Thoracic aorta (tissue), 2 donors: Measurements from ENCODE around the gene RNU6-9. TPM values are rescaled to one million over a fixed set of nuclear protein-coding genes. Genes with fewer than 3 reads are reported as not detected.
A peak's percentile ranks its signal among the peaks of the same experiment; 100 is the strongest.

Experiments used
- ATAC-seq: fragments of 150-250 bp; one replicate; pipeline ENCODE4 v1.8.0; 2017; ENCODE audit warnings: low read depth; ENCODE audit not compliant: insufficient number of reproducible peaks, low FRiP score
- DNase-seq: peaks from one replicate; pipeline ENCODE4 v3.0.0-alpha.2; 2020; ENCODE audit warnings: low spot score
- H3K27ac ChIP-seq, 2 donors: fragments of 200-600 bp; sonication (generic); 1 replicate in 1 of 2; 2 replicates in 1 of 2; pipeline ENCODE4 v1.5.1; 2016; ENCODE audit warnings: mild to moderate bottlenecking in 2 of 2, moderate library complexity in 2 of 2
- H3K27me3 ChIP-seq: fragments of 200-600 bp; sonication (generic); replicated peaks from 2 replicates; pipeline ENCODE4 v1.6.0; 2016; ENCODE audit warnings: mild to moderate bottlenecking; ENCODE audit not compliant: insufficient read depth
- H3K36me3 ChIP-seq: fragments of 200-600 bp; sonication (generic); one replicate; pipeline ENCODE4 v1.5.1; 2016
- H3K4me1 ChIP-seq, 2 donors: fragments of 200-600 bp; sonication (generic); 1 replicate in 1 of 2; 2 replicates in 1 of 2; pipeline versions ENCODE4 v1.5.1 to v1.6.0; 2016; ENCODE audit warnings: low read depth in 2 of 2, mild to moderate bottlenecking in 1 of 2; ENCODE audit not compliant: control insufficient read depth in 1 of 2
- H3K4me3 ChIP-seq: fragments of 200-600 bp; sonication (generic); 2 replicates; pipeline ENCODE4 v1.5.1; 2016; ENCODE audit warnings: mild to moderate bottlenecking
- H3K9me3 ChIP-seq: fragments of 200-600 bp; sonication (generic); 2 replicates; pipeline ENCODE4 v1.5.1; 2016
- CTCF ChIP-seq: fragments of 200-600 bp; sonication (generic); IDR thresholded peaks from one replicate; pipeline ENCODE4 v1.5.1; 2019; ENCODE audit warnings: antibody characterized with exemption
- total RNA-seq, 2 donors: library from RNA; depleted of rRNA; stranded (reverse); fragments of >200 nt; gene quantifications; one replicate each; pipeline versions ENCODE4 v1.1.0 to v1.2.3, GENCODE V29; 2016

Gene RNU6-9
- total RNA-seq, 2 donors from 2014 or later: not detected

DNA sequence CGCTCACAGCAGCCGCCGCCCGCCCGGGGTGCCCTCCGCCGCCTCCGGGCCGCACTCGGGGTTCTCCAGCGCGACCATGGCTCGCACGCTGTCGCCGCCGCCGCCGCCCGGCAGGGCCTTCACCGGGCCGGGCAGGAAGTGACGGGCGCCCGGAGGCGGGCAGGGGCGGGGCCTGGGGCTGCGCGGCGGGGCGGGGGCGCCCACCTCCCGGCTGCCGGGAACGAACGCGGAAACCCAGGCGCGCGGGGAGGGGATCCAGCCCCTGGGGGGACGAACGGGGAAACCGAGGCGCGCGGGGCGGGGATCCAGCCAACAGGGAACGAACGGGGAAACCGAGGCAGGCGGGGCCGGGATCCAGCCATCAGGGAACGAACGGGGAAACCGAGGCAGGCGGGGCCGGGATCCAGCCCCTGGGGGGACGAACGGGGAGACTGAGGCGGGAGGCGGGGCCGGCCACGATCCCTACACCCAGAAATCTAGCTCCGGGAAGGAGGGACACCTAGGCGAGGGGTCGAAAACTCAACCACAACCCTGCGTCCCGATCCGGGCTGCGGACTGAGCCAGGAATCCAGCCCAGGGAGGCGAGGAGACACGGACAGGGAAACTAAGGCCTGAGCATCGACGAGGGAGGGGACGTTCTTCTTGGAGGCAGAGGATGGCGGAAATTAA is 19.9 kb downstream of the RNU6-9 start, which contains the start of gene R3HDM4:
R3HDM4 (minus strand) TSS at position 140 of the 669 bp plus-strand sequence; CDS start at position 78, 62 bp downstream.
- peak within 1 kb of the TSS; percentile 96 for H3K4me3 ChIP-seq
- ATAC-seq: peak; percentile 62
- TF ChIP-seq CTCF: no peak

GRCh38 chr19:916645-917322 is 23.5 kb downstream of the RNU6-9 start:
- H3K36me3 ChIP-seq: no peaks in the 10 kb centered on the region
- no peak overlapping the region for H3K27ac ChIP-seq
- H3K9me3 ChIP-seq: no peaks in the 10 kb centered on the region
- ATAC-seq (no peak), DNase-seq (no peak)
- no peak for TF ChIP-seq CTCF
- peak overlapping the region; percentile 64 for H3K4me3 ChIP-seq
- peaks cover 19 to 48% of the 10 kb centered on the region in 2 donors for H3K4me1 ChIP-seq
- peaks cover 9% of the 10 kb centered on the region for H3K27me3 ChIP-seq

More for the DNA sequence above, 19.9 kb downstream of the RNU6-9 start, which contains the start of gene R3HDM4:
- no peaks in the 10 kb centered on the region for H3K36me3 ChIP-seq
- no peaks in the 10 kb centered on the region for H3K27me3 ChIP-seq
- DNase-seq: no peak
- H3K27ac ChIP-seq: peak within 1 kb of the TSS; percentile 71 to 86
- no peaks in the 10 kb centered on the region for H3K9me3 ChIP-seq
- peaks cover 18 to 21% of the 10 kb centered on the region in 2 donors for H3K4me1 ChIP-seq

DNA sequence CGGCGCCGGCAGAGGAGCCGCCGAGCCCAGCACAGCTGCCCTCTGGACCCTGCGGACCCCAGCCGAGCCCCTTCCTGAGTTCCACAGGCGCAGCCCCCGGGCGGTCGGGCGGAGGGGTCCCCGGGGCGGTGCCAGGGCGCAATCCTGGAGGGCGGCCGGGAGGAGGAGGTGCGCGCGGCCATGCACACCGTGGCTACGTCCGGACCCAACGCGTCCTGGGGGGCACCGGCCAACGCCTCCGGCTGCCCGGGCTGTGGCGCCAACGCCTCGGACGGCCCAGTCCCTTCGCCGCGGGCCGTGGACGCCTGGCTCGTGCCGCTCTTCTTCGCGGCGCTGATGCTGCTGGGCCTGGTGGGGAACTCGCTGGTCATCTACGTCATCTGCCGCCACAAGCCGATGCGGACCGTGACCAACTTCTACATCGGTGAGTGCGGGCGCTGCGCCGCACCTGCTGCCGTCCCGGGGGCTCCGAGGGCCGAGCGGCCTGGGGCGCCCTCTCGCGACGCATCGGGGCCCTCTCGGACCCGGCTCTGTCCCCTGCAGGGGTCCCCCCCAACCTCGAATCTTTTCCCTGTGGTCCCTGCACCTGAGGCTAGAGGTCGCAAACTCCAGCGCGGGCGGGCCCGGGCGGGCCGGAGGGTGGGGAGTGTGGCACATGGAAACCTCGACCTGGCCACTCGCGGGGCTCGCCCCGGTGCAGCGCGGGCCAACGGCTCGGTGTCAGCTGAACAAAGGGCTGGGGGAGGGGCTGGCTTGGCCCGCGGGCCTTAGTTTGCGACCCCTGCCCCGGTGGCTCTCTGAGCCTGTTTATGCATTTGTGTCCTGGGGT is 24.3 kb downstream of the RNU6-9 start, which contains the start of gene KISS1R:
KISS1R (plus strand) TSS at position 11 of the 829 bp plus-strand sequence; CDS start at position 181, 170 bp downstream.
- TF ChIP-seq CTCF: no peak
- Histone ChIP-seq H3K36me3 (no peaks in the 10 kb centered on the region), H3K9me3 (no peaks in the 10 kb centered on the region), H3K4me3 (peak within 1 kb of the TSS; percentile 64), H3K27me3 (peaks cover 9% of the 10 kb centered on the region), H3K4me1 (peaks cover 19 to 48% of the 10 kb centered on the region in 2 donors), H3K27ac (no peak within 1 kb of the TSS)
- ATAC-seq: no peak
- DNase-seq: no peak

- Histone ChIP-seq H3K27me3 (peaks cover 9% of the 10 kb centered on the region), H3K9me3 (no peaks in the 10 kb centered on the region), H3K27ac (no peak overlapping the region), H3K36me3 (no peaks in the 10 kb centered on the region), H3K4me1 (peaks cover 19 to 48% of the 10 kb centered on the region in 2 donors), H3K4me3 (peak overlapping the region; percentile 64)
- no peak for TF ChIP-seq CTCF
- no peak for ATAC-seq
- DNase-seq: no peak
These were observed 24.8 kb downstream of the RNU6-9 start for GRCh38 chr19:918152-918437.
